MG63 (cell line): ENCODE measurements around the gene ZNF613. TPM values are rescaled to one million over a fixed set of nuclear protein-coding genes. Genes with fewer than 3 reads are reported as not detected.
"Not testable (repeated sequence)": the region's sequence is repeated elsewhere in the genome, so short reads cannot be mapped to it uniquely, and the experiment has no call there.

Experiments used
- DNase-seq: peaks from one replicate; pipeline ENCODE4 v3.0.0-alpha.2; 2020
- H3K27me3 ChIP-seq: fragments of 250-450 bp; sonication (Bioruptor Pico); 2 replicates; pipeline ENCODE4 v1.5.1; 2020; ENCODE audit warnings: mild to moderate bottlenecking, moderate library complexity
- H3K36me3 ChIP-seq: fragments of 250-450 bp; sonication (Bioruptor Pico); 2 replicates; pipeline ENCODE4 v1.5.1; 2020; ENCODE audit warnings: mild to moderate bottlenecking, moderate library complexity
- H3K4me3 ChIP-seq: fragments of 250-450 bp; sonication (Bioruptor Pico); 2 replicates; pipeline ENCODE4 v1.5.1; 2020; ENCODE audit warnings: mild to moderate bottlenecking, moderate library complexity
- H3K9me3 ChIP-seq: fragments of 250-450 bp; sonication (Bioruptor Pico); 2 replicates; pipeline ENCODE4 v1.5.1; 2020; ENCODE audit warnings: mild to moderate bottlenecking, moderate library complexity
- total RNA-seq: library from RNA; depleted of rRNA; stranded (reverse); fragments of >200 nt; shearing (Covaris generic); gene quantifications from 2 replicates; pipeline ENCODE4 v1.2.3, GENCODE V29; 2014; ENCODE audit warnings: low replicate concordance; rRNA removed

Gene ZNF613
- total RNA-seq, 1 experiment from 2014 or later, result 3.0 TPM

DNA sequence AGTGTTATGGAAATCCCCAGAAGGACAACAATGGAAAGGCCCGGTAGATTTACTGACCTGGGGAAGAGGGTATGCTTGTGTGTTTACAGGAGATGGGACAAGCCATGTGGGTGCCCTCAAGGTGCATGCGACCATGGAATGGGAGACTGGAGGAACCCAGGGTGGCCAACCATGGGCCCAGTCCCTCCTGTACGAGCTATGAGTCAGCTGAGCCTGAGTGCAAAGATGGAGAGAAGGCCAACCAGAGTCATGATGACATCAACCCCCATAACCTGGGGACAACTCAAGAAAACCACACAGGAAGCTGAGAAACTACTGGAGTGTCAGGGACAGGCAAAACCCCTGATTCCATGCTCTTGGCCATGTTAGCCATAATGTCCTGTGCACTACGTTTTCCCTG is 51.6 kb downstream of the ZNF613 start:
- peaks cover 17% of the 10 kb centered on the region for H3K36me3 ChIP-seq
- H3K27me3 ChIP-seq, result no peaks in the 10 kb centered on the region
- no peak for DNase-seq
- H3K9me3 ChIP-seq, result peaks cover 24% of the 10 kb centered on the region
- no peak overlapping the region for H3K4me3 ChIP-seq

GRCh38 chr19:51980116-51980736 is 53.0 kb downstream of the ZNF613 start:
- DNase-seq, result no peak
- Histone ChIP-seq H3K36me3 (peaks cover 11% of the 10 kb centered on the region), H3K9me3 (peaks cover 25% of the 10 kb centered on the region), H3K27me3 (no peaks in the 10 kb centered on the region), H3K4me3 (no peak overlapping the region)

GRCh38 chr19:51980926-51981325 is 53.7 kb downstream of the ZNF613 start:
- not testable (repeated sequence) for DNase-seq, H3K4me3 ChIP-seq, H3K27me3 ChIP-seq
- Histone ChIP-seq H3K36me3 (peaks cover 11% of the 10 kb centered on the region), H3K9me3 (peaks cover 30% of the 10 kb centered on the region)

- Histone ChIP-seq H3K9me3 (peaks cover 45% of the 10 kb centered on the region), H3K4me3 (no peak overlapping the region), H3K36me3 (peaks cover 11% of the 10 kb centered on the region), H3K27me3 (no peaks in the 10 kb centered on the region)
- no peak for DNase-seq
Observed at GRCh38 chr19:51983361-51983760, 56.1 kb downstream of the ZNF613 start.

- DNase-seq, result peak; percentile 95
- Histone ChIP-seq H3K9me3 (peaks cover 49% of the 10 kb centered on the region), H3K36me3 (peaks cover 5% of the 10 kb centered on the region; the same call in 1 of the 2 replicates), H3K4me3 (peak within 1 kb of the TSS; percentile 77), H3K27me3 (no peaks in the 10 kb centered on the region)
Observed at GRCh38 chr19:51986309-51987291, 59.3 kb downstream of the ZNF613 start, which contains the start of gene ZNF350. ZNF350 (minus strand) TSS chr19:51986840; CDS start chr19:51974360, 12,480 bp downstream.

GRCh38 chr19:51993422-51993821 is 66.2 kb downstream of the ZNF613 start:
- Histone ChIP-seq H3K9me3 (peaks cover 54% of the 10 kb centered on the region), H3K4me3 (no peak overlapping the region), H3K36me3 (peaks cover 49% of the 10 kb centered on the region), H3K27me3 (no peaks in the 10 kb centered on the region)
- no peak for DNase-seq

DNA sequence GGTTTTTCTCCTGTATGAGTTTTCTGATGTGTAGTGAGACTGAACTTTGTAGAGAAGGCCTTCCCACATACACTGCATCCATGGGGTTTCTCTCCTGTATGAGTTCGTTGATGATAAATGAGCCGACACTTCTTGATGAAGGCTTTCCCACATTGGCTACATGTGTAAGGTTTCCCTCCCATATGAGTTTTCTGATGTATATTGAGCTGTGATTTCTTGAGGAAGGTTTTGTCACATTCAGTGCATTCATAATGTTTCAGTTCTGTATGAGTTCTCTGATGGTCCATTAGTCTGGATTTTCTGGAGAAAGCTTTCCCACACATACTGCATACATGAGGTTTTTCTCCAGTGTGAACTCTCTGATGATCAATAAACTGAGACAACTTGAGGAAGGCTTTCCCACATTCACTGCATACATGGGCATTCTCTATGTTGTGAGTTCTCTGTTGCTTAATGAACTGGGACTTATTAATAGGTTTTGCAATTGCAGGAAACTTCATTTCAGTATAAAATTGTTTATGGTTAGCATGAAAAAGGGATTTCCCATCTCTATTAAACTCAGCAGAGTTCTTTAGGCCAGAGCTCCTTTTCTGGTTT is 66.9 kb downstream of the ZNF613 start:
- peaks cover 56% of the 10 kb centered on the region for H3K36me3 ChIP-seq
- H3K4me3 ChIP-seq, result no peak overlapping the region
- no peak for DNase-seq
- peaks cover 50% of the 10 kb centered on the region for H3K9me3 ChIP-seq
- H3K27me3 ChIP-seq, result no peaks in the 10 kb centered on the region

Other genes starting within 250 kb of the ZNF613 start
- 8.2 and 31.7 TPM in 2 replicates for gene SPACA6, start 234.1 kb upstream of the ZNF613 start, total RNA-seq
- not detected in 2 replicates for gene HAS1, start 203.5 kb upstream of the ZNF613 start, total RNA-seq
- gene FPR1, start 175.6 kb upstream of the ZNF613 start, total RNA-seq, result not detected in 2 replicates
- not detected in 2 replicates for gene FPR2, start 166.3 kb upstream of the ZNF613 start, total RNA-seq
- gene FPR3, start 132.3 kb upstream of the ZNF613 start, total RNA-seq, result not detected in 2 replicates
- 1.3 and 2.0 TPM in 2 replicates for gene ZNF577, start 39.5 kb upstream of the ZNF613 start, total RNA-seq
- gene ZNF649, start 22.5 kb upstream of the ZNF613 start, total RNA-seq, result 6.6 and 7.4 TPM in 2 replicates
- 3.0 and 4.8 TPM in 2 replicates for gene ZNF350, start 59.4 kb downstream of the ZNF613 start, total RNA-seq
- 5.6 and 8.4 TPM in 2 replicates for gene ZNF615, start 80.7 kb downstream of the ZNF613 start, total RNA-seq
- 3.1 and 9.7 TPM in 2 replicates for gene ZNF614, start 100.9 kb downstream of the ZNF613 start, total RNA-seq
- gene ZNF432, start 121.4 kb downstream of the ZNF613 start, total RNA-seq, result 1.2 and 3.4 TPM in 2 replicates
- gene ZNF841, start 168.3 kb downstream of the ZNF613 start, total RNA-seq, result 3.6 and 4.8 TPM in 2 replicates
- gene ZNF616, start 212.5 kb downstream of the ZNF613 start, total RNA-seq, result 1.6 and 1.9 TPM in 2 replicates
- 4.0 and 5.0 TPM in 2 replicates for gene ZNF836, start 244.1 kb downstream of the ZNF613 start, total RNA-seq